HG03196 (cell line): Measurements from ENCODE around the gene FATE1.
"Not testable (repeated sequence)": the region's sequence is repeated elsewhere in the genome, so short reads cannot be mapped to it uniquely, and the experiment has no call there.

Experiments
- ATAC-seq: cut with Tn5 transposase; IDR thresholded peaks from one replicate; pipeline ENCODE4 v1.9.1; 2021; ENCODE audit not compliant: unreplicated experiment

Gene FATE1, protein sequence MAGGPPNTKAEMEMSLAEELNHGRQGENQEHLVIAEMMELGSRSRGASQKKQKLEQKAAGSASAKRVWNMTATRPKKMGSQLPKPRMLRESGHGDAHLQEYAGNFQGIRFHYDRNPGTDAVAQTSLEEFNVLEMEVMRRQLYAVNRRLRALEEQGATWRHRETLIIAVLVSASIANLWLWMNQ

DNA sequence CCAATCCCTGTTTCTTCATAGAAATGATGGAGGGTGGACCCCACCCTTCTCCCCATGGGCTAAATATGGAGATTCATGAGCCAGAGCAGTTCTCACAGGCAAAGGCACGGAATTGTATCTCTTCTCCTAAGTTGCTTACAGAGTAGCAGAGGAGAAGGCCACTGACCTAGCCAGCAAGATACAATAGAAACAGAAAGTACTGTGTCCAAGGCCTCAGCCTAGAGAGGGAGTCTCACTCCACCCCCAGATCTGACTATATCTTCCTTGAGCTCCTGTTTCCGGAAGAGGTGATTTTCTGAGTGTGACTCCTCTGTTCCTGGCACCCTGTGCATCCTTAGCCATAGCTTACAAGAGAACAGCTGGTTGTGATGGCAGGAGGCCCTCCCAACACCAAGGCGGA is at the start of gene FATE1:
TSS of gene FATE1 (plus strand) at position 284 of the 400 bp plus-strand sequence. CDS start at position 369, 85 bp downstream.
- no peak for ATAC-seq

DNA sequence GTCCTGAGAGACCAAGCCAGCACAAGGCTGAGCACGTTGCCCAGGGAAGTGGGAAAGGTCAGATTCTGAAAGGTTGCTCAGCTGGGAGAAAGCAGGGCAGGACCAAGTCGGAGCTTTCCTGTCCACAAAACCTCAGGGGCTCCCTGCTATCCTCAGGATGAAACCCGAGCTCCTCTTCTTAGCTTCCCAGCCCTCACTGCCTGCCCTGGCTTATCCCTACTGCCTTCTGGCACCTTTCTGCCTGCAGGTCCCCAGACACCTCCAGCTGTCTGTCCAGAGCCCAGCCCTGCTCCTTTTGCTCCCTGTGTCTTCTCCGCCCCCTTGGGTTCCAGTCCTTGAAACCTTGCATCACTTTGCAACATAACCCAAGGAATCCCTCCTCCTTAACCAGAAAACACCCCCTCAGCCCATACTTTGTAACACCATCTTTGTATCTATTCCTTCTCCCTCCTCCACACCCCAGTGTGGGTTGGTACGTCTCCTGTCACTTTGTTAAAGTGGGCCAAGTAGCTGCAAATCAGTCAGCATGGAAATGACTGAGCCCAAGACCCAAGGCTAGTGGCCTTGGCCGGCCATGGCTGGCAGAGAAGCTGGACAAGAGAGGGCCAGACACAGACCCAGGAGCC is 40.6 kb upstream of the FATE1 start:
- ATAC-seq, result no peak

DNA sequence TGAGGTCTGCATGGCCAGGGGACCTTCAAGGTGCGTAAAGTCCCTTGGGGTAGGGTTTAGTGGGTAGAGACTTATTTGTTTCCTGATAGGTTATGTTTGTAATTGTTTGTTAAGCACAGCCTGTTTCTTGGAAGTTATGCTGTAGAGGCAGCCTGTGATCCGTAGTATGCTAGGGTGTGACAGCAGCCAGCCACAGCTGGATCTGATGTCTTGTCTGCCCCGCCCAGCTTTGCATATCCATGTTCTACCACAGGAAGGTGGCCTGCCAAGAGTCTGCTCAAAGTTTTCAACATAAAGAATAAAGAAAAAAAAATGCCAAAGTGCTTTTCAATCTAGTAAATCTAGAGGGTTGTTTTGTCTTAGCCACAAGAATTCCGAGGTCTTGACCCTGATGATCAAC is 39.6 kb upstream of the FATE1 start:
- no peak for ATAC-seq

DNA sequence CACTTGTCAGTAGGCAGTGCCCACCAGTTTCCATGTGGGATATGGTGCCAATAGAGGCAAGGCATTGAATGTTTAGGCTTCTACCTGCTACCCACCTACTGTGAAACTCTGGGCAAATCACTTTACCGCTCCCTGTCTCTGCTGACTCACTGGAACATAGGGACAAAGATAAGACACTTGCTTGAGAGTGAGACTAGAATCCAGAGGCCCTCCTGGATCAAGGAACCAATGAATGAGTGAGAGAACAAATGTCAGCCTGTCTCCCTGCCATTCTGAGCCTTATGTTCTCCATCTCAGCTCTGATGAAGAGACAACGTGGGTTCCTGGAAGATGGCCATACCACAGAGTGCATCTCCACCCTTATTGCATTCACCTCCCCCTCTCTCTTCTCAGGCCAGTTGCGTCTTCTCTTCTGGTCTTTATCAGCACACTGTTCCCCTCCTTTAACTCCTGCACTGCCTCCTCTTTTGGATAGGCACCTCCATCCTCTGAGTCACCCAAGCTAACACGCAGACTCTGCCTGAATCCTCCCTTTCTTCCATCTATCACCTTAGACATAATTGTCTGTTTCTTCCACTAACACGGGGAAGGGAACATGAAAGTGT is 35.9 kb upstream of the FATE1 start:
- no peak for ATAC-seq

DNA sequence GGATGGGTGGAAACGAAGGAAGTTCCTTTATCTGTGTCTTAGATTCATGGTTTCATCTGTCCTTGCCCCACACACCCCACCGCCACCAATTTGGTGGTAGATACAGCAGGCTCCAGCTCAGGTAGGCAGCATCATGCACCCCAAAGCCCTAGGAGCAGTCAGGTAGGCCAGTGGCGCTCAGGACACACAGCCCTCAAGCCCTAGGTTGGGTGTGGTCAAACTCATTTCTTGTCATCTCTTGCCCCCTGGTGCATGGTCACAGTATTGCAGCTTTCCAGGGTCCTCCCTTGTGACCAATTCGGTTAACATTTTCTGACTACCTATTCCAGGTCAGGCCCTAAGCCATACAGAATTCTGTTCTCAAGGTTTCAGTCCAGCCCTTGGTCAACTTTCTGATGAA is 35.0 kb upstream of the FATE1 start:
- no peak for ATAC-seq

DNA sequence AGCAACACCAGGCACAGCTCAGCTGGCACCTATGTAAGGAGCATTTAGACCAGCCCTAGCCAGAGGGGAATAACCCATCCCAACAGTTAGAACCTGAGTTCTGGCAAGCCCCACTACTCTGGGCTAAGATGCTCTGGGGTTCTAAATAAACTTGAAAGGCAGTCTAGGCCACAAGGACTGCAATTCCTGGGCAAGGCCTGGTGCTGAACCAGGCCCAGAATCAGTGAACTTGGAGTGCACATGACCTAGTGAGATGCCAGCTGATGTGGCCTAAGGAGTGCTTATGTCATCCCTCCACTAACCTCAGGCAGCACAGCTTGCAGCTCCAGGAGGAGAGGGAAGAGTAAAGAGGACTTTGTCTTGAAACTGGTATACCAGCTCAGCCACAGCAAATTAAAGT is 28.2 kb upstream of the FATE1 start:
- ATAC-seq, result no peak

DNA sequence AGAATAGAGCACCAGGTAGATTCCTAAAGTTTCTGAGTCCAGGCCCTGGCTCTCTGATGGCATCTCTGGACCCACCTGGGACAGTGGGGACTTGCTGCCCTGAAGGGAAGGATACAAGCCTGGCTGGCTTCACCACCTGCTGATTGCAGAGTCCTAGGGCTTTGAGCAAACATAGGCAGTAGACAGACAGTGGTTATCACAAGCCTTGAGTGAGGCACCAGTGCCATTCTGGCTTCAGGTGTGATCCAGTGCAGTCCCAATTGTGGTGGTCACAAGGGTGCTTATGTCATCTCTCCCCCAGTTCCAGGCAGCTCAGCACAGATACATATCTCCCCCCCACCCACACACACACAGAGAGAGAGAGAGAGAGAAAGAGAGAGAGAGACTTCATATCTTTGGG is 27.1 kb upstream of the FATE1 start:
- no peak for ATAC-seq

DNA sequence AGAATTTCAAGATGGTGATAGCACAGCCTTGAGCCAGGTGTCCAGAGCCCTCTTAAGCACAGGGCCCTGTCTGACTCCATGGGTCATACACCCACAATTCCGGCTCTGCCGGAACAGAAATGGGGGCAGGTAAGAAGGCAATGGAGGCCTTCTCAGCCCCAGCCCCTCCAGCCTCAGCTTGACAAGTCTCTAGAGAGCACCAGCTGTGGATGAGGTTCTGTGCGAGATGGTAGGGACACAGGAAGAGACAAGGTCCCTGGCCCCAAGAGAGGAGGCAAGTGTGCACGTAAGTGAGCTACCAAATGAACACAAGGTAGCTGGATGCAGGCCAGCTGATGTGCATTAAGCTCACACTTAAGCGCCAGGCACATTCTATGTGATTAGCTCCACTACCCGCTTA is 23.0 kb upstream of the FATE1 start:
- ATAC-seq, result no peak

DNA sequence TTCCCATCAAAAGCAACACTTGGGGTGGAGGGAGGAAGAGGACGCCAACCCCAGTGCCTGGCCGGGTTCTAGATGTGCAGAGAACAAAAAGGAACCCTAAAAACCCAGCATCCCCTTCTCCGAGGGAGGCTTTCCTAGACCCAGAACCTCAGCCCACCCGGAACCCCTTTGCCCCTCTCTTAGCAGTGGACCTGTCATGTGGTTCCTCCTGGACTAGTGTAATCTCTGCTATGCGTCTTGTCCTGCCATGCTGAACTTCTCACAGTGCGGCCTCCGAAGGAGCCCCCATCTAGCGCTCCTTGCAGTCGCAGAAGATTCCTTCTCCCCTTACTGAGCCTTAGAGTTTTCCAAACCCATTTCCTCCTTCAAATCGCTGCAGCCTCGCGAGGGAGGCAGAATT is 21.7 kb upstream of the FATE1 start:
- no peak for ATAC-seq

DNA sequence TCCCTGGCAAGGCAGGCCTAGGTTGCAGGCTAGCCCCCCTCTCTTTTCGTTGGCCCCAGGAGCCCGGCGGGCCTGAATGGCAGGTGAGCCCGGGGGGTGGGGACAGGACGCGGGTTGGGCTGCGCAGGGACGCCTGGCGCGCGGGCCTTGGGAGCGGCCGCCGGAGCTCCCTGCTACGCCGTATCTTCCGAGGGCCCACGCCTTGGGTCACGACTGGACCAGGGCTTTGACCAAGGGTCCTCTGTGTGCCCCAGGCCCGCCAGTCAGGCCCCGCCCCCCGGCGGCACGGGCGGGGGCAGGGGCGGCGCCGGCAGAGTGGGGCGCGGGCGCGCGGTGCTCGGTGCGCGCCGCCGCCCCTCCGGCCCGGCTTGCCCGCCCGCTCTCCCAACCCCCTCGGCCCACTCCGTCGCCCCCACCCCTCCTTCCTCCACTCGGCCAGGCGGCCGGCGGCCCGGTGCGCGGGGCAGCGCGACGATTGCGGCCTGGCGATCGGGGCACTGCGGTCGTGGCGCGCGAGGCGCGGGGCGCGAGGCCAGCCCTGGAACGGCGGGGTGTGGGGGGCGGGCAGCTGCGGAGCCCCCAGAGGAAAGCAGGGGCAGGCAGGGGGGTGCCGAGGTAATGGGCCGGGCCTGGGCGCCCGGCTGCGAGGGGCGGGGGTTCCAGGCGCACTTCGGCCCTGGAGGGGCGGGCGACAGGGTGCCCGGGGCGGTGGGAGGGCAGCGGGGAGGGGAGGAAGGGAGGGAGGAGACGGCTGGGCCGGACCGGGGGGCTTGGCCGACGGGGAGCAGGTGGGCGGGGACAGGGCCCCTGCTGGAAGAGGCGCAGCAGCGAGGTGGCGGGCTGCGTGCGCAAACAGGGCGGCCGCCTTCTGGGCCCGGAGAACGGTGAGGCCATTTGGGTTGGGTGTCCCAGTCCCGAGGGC is 20.9 kb upstream of the FATE1 start, which contains the start of gene PRRG3:
TSS of gene PRRG3 (plus strand) at position 798 of the 922 bp plus-strand sequence. CDS start 3,357 bp downstream, outside the sequence.
- ATAC-seq, result no peak

DNA sequence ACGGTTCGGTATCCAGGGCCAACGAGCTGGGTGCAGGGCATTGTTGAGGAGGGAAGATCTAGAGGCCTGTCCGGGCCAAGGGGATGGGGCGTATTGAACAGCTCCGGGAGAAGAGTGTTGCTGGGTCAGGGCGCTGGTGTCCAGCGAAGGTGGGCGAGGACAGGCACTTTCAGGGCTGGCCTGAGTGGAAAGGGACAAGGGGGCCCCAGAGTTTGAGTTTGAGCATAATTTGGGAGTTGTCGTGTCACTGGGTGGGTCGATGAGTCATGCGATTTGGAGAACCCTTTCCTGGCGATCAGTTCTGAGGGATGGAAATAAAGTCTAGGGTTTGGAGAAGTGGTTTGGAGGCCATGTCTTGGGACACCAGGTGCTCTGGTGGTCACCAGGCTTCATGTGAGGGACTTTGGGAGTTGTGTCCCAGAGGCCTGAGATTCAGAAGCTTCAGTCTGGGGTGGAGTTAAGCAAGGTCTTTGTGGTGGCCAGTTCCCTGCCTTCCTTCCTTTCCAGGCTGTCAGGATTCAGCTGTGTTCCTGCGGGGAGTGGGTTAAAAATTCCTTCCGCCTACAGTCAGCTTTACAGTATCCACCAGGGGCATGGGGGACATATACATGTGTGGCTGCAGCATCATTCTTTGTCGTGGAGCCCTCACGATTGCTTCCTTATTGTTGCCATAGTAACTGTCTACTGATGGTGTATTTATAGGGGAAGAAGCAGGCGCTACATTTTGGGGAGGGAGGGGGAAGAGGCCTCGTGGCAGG is 20.1 kb upstream of the FATE1 start:
- no peak for ATAC-seq

DNA sequence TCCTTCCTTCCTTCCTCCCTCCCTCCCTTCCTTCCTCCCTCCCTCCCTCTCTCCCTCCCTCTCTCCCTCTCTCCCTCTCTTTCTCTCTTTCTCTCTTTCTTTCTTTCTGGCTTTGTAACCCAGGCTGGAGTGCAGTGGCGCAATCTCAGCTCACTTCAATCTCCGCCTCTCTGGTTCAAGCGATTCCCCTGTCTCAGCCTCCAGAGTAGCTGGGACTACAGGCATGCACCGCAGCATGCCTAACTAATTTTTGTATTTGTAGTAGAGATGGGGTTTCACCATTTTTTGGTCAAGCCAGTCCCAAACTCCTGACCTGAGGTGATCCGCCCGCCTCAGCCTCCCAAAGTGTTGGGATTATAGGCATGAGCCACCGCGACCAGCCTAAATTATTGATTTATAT is 18.8 kb upstream of the FATE1 start:
- not testable (repeated sequence) for ATAC-seq

DNA sequence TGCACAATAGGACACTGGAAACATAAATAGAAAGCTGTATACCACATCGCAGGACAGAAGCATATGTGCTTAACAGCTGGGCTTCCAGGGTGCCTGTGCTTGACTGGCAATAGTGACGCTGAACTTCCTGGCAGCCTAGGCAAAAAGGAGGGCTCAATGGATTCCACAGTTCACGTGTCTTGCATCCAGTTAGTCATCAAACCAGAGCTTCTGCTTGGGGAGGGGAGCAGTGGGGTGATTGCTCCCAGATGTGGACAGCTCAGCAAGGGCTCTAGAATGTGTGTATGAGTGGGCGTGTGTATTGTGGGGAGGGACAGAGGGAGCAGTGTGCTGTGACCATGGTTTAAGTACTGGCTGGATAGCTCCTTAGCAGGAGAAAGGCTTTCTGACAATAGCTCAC is 18.3 kb upstream of the FATE1 start:
- no peak for ATAC-seq

DNA sequence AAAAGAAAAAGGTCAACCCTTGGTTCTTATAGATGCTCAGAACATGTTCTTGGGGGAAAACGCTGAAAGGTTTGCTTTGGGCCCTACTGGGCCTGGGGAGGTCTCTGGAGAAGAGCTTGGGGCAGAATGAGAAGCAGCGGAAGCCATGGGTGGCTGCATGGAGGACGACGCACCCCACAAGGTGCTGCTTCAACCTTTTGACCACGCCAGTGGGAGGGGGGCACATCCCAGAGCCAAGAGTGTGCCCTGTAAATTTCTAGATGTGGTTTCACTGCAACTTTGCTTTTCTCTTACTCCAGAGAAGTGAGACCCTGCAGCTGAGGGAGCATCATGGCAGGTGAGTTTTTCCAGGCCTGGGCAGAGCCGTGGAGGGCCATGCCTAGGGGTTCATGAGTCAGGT is 17.4 kb upstream of the FATE1 start:
- ATAC-seq, result no peak

DNA sequence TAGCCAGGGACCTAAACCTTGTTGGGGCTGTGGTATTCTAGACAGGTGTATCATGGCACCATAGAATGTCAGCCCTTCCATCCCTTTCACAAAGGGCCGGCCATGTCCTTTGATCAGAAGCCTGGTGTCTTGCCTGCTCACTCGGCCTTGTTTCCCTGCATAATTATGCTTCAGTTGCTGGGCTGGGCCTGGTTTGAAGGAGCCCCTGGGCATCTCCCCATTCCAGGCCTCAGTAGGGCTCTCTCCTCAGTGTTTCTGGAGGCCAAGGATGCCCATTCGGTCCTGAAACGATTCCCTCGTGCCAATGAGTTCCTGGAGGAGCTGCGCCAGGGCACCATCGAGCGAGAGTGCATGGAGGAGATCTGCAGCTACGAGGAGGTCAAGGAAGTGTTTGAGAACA is 16.1 kb upstream of the FATE1 start:
- ATAC-seq, result no peak

DNA sequence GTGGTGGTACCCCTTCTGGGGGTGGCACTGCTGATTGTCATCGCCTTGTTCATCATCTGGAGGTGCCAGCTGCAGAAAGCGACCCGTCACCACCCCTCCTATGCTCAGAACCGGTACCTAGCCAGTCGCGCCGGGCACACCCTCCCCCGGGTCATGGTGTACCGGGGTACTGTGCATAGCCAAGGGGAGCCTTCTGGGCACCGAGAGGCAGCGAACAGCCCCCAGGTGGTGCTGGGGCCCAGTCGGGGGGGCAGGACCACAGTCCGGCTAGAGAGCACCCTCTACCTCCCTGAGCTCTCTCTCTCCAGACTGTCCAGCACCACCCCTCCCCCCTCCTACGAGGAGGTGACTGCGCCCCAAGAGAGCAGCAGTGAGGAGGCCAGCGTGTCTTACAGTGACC is 15.3 kb upstream of the FATE1 start:
- no peak for ATAC-seq

DNA sequence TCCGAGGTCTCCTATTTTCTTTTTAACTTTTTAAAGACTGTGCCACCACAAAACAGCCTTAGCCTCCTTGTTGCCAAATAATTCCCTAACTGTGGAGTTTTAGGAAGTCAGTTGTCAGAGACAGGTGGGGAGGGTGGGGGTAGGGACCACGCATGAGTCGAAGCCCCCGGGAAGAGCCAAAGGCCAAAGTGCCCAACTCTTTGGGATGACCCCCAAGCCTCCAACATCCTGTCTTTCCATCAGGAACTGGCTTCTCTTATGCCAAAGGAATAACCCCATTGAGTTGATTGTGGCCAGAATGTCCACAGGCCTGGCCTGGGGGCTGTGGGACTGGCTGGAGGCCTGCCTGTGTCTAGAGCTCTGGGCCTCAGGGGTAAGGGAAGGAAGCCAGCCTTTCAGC is 14.8 kb upstream of the FATE1 start:
- no peak for ATAC-seq

DNA sequence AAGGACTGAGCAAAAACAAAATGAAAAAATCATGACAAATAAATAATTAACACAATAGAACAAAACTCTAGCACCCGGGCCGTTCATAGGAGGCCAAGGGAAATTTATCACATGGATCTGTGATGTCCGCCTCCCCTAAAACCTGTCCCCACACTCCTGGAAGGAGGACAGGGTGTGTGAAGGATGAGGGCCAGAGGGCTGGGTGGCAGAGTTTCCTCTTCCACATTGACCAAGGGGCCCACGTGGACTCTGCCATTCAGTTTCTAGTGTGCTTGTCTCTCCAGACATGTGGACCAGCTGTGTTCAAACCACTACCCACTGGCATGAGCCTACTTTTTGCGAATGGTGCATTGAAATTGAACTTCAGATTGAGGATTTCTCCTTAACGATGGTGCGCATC is 14.3 kb upstream of the FATE1 start:
- ATAC-seq, result no peak

DNA sequence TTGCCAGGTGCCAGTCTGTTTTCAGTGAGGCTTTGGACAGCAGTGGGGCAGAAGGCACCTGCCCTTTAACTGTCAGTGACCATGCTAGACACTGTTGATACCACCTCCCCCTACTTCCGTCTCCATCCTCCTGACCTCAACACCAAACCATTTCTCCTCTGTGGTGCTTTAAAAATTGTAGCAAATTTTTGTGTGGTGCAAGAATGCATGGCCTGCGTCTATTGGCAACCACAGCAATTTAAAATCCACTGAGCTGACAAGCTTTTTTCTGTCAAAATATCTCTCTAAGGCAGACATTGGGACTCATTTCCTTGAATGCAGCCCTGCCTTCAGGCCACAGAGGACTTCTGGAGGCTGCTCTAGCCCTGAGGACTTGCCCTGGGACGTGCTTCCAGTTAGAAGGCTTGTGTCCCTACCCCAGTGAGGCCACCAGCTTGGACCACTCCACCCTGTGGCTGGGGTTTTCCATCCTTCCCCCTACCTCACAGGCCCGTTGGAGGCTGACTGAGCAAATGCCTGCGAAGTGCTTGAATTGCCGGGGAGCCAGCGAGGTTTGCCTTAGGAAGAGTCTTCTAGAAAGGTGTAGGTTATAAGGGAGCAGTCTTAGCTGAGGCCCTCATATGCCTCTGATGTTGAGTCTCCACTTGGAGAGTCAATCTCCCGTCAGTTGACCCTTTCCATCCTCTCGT is 13.7 kb upstream of the FATE1 start:
- ATAC-seq, result no peak

DNA sequence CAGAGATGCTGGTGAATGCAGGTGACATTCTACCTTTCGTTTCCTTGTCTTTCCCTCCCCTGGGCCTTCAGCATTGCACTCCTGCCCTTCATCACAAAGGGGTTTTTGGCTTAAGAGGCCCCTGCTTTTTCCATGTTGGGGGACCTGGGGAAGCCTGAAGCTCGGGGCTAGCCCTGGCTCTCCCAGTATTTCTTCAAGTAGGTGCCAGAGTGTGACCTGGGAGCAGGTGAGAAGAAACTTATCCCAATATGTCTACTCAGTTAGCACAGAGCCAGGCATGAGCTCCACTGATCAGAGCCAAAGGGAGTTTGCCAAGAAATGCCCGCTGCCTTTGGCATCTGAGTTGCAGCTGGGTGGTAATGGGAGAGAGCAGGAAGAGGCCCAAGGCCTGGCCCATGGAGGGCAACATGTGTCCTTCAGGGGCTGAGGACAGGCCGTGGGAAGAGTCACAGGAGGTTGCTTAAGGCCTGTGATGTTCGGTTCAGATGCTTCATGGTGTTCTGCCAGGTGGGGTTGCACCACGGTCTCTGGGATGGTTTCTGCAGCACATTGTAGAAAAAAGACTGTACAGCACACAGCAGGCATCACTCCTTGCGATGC is 13.0 kb upstream of the FATE1 start:
- ATAC-seq, result no peak
